NCI-H226 (cell line): ENCODE measurements around the gene ZNF750.

Experiments used
- DNase-seq: peaks from one replicate; pipeline ENCODE4 v3.0.0-alpha.2; 2015

Gene ZNF750

DNA sequence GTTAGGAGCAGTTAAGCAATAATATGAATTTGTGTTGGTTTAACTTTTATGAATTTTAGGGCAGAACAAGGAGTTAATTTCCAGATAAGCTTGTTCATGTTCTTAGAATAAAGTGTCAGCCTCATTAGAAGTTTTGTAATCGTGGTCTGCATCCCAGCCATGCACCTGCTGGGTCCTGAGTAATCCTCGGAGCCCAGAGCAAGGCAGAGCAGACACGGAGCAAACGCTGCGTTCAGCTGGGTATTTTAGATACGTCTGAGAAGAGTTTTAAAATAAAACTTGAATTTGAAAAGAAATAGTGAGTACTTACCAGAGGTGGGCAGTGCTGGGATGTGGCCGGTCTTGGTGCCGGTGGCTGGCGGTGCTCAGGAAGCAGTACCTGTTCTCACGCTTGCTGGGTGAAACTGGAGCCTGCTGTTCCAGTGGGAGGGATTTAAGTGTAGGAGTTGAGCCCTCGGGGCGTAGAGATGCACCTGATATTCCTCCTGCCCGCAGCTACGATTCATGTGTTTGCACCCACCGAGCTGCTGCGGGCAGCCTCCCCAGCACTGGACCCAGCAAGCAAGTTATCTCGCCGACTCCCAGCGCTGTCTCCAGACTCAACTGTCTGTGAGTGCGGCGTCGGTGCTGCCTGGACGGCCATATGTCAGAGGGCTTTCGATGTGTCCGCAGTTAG is at the start of gene ZNF750:
ZNF750 (minus strand) TSS at position 406 of the 676 bp plus-strand sequence. CDS start 7,568 bp downstream, outside the sequence.
- no peak for DNase-seq

GRCh38 chr17:82888583-82889495 is 49.0 kb upstream of the ZNF750 start:
- DNase-seq: no peak

- no peak for DNase-seq
Observed at GRCh38 chr17:82887255-82888164, 47.7 kb upstream of the ZNF750 start.

- no peak for DNase-seq
Observed at GRCh38 chr17:82884970-82885353, 45.1 kb upstream of the ZNF750 start.

GRCh38 chr17:82884341-82884969 is 44.6 kb upstream of the ZNF750 start:
- no peak for DNase-seq

GRCh38 chr17:82883419-82884031 is 43.7 kb upstream of the ZNF750 start:
- no peak for DNase-seq

DNA sequence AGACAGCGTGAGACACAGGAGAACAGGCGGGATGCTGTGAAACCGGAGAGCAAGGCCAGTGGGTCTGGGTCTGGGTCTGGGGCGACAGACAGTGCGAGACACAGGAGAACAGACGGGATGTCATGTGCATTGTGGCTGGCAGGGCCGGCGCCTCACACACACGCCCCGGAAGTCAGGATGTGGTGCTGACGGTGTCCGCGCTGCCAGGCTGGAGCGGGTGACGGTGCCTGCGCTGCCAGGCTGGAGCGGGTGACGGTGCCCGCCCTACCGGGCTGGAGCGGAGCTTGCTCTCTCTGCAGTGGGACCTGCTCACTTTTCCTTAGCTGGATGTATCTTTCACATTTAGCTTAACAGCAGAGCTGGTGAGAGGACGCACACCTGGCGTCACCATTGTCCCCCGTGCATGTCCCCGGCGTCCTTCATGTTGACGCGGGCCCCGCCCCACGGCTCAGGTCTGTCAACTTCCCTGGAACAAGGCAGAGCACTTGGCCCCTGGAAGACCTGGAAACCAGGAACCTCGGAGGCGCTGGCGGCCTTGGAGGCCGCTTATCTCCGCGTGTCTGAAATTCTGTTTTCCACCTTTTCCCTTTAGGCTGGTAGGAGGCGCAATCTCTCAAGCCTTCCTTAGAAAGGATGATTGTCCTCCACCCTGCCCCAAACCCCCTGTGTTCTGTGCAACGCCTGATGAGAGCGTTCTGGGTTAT is 43.0 kb upstream of the ZNF750 start:
- no peak for DNase-seq

GRCh38 chr17:82881900-82882714 is 42.3 kb upstream of the ZNF750 start:
- DNase-seq: no peak

DNA sequence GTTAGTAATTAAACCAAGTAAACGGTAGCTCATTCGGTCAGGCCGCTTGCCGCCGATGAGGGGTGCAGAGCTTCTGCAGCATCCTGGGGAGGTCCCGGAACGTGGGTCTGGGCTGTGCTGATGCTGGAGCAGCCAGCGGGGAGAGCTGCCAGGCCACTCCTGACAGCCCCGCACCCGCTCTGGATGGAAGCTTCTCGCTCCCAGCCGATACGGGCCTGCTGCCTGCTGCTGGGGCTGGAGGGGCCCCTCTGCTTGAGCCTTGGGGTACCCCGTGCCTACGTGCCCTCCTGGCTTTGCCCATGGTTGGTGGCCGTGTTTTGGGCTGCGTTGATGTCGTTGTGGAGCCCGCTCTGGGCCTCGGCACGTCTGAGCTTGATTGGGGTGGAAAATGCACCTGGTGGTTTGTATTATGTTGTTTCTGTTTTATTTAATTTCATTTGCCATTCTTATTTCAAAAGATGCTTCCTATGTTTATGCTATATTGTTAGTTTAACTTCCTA is 41.6 kb upstream of the ZNF750 start:
- DNase-seq: no peak

- DNase-seq: no peak
Observed at GRCh38 chr17:82880620-82881323, 41.0 kb upstream of the ZNF750 start.

DNA sequence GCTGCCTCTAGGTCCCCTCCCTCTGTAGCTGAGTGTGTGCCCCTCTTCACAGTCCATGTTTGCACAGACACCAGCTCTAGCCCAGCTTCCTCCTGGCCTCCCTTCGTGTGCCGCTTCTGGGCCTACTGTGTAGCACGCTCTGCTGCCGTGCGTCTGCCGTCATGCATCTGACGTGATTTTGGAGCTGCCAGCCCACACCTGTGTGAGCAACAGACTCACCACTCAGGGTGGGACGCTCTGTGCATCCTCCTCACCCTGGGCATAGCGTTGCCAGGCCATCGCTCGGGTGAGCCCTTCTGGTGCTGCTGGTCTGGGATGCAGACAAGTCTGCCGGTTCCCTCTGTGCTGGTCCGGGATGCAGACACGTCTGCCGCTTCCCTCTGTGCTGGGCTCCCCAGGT is 39.4 kb upstream of the ZNF750 start:
- no peak for DNase-seq

- no peak for DNase-seq
Observed at GRCh38 chr17:82878527-82878926, 38.7 kb upstream of the ZNF750 start.

DNA sequence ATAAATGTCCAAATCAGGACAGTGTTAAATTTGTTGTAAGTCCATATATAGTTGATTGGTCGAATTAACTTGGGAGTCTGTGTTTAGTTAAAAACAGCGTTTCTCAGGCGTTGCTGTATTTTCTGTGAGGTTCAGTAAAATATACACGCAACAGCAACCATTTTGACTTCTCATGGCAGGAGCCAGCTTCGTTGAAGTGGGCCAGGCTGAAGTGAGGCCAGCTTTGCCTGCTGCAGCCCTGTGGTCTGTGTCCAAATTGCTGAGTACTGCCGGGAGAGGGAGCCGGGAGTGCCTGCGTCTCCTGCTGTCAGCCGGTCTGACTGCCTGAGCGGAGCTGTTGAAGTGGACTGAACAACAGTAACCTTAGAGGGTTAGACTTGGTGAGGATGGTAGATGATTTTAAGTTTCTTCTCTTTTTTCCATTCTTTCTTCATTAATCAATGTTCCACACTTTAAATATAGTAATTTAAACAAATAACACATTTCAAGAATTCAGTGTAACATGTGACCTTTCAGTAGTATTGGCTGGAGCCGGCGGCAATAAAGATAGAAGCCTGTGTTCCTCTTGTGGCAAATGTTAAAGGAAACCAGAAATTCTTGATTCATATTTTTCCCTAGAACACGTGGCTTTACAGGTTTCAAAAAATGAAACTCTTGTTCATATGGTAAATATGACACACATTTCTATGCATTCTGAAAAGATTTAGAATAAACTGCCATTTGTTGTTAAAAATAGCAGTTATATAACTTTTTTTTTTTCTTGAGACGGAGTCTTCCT is 37.0 kb upstream of the ZNF750 start:
- no peak for DNase-seq

- DNase-seq: no peak
Observed at GRCh38 chr17:82876149-82876548, 36.3 kb upstream of the ZNF750 start.

DNA sequence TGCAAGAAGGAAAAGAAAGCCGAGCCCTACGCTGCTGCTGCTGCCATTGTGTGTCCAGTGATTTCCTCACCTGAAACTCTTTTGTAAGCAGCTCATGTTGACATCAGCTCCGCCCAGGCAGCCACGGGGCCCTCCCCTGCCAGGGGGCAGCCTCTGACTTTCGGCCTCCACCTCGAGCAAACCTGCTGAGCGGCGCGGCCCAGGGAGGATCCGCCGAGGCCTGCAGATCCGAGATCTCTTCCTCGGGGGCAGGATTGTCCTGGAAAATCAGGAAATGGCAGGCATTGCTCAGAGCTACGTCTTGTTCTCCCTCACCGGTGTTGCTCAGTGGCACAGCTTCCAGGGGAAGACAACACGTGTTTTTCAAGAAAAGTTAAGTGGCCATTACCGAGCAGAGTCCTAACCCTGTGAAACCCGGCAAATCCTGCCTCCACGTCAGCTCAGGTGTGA is 35.6 kb upstream of the ZNF750 start:
- DNase-seq: no peak

DNA sequence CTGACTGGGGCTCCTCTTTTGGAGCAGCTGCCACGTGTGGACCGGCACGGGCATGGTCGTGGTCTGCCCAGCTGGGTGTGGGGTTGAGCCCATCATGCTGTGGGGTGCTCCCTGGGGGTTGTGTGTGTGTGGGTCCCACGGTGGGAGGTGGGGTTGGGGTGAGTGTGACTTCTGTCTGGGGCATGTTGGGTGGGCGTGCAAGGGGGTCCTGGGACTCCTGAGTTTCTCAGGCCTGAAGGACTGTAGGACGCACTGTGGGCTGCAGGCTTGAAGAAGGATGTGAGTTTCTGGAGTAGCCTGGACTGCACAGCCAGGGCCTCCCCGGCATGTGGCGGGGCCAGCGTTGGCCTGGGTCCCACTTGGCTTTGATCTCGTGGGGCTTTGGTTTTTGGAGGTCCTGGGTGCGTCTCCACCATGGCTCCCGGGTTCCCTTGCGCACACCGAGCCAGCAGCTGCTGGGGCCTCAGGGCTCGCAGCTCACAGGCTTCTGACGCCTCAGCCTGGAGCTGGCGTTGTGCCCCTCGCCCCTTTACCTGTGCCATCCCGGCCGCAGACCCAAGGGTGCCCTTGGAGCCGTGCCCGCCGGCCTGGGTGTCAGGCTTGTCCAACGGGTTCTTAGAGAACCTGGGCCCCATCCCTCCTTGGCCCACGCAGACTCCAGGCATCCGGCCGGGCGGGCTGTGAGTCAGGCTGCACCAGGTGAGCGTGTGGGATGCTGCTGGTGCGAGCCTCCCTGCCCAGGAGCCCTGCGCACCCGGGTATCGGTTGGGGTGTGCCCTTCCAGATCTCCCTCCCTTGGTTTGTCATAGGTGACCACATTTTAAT is 34.4 kb upstream of the ZNF750 start:
- DNase-seq: no peak

GRCh38 chr17:82873521-82873920 is 33.7 kb upstream of the ZNF750 start:
- no peak for DNase-seq
